ENCODE measurements around the gene COMMD7.

GRCh38 chr20:32775336-32775991 lies 32.2 kb upstream of the COMMD7 start:
- TF ChIP-seq CTCF (IDR thresholded peaks at IDR 0.05) (no peak), POLR2A (IDR thresholded peaks at IDR 0.05) (no peak)
